ENCODE measurements around the gene ABR.

Gene ABR

DNA sequence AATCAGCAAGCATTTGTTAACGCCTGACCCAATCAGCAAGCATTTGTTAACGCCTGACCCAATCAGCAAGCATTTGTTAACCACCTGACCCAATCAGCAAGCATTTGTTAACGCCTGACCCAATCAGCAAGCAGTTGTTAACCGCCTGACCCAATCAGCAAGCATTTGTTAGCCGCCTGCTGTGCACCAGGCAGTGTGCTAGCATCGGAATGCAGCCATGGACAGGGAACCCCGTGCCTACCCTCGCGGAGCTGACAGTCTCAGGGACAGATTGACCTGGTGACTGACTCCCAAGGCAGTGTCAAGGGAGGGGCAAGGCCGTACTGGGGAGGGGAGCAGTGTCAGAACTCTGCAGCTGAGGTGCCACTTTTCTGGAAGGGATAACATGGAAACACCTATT, 66.9 kb downstream of the ABR start:
- Histone ChIP-seq H3K36me3 (ENCODE audit: control insufficient read depth, insufficient read depth, low read length) (no peaks in the 10 kb centered on the region), H3K4me3 (ENCODE audit: low read depth, low read length) (no peak overlapping the region), H3K4me1 (ENCODE audit: control insufficient read depth, insufficient read depth, low read length) (peaks cover 38% of the 10 kb centered on the region), H3K9me3 (ENCODE audit: control insufficient read depth, insufficient read depth, low read depth, low read length) (no peaks in the 10 kb centered on the region), H3K27ac (ENCODE audit: low read depth, low read length) (no peak overlapping the region), H3K9ac (ENCODE audit: low read length) (no peak overlapping the region), H3K27me3 (ENCODE audit: control insufficient read depth, insufficient read depth, low read length) (peaks cover 10% of the 10 kb centered on the region)

DNA sequence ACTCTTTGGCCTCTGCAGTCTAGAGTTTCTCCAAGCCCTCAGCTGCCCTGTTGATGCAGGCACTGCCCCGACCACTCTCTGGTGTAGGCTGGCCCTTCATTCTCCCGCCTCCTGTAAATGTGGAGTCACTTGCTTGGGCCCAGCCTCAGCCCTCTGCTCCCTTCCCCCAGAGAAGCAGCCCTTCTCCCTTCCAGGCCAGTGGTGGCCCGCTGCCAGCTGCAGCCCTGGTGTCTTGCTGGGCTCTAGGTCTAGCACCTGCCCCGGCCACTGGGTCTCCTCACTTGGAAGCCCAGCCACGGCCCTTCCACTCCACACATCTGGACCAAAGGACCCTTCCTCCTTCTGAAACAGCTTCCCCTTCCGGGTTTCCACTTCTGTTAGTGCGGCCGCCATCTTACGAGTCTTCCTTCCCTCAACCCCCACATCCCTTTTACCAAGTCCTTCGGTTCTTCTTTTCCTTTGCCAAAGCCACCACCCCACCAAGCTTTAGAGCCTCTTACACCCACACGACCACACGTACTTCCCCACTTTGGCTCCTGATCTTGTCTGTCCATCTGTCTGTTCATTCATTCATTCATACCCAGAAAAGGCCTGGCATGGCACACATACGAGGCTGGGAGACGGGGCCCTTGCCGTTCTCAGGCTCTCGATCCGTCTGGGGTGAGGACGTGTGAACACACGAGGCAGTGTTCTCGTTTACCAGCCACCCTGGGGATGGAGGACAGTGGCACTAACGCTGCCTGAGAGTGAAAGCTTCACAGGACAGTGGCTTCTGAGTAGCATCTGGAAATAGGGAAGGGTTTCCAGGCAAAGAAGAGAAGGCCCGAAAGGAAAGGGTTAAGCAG, 68.0 kb downstream of the ABR start:
- H3K4me1 ChIP-seq (ENCODE audit: control insufficient read depth, insufficient read depth, low read length) = peaks cover 41% of the 10 kb centered on the region
- H3K9me3 ChIP-seq (ENCODE audit: control insufficient read depth, insufficient read depth, low read depth, low read length) = no peaks in the 10 kb centered on the region
- no peak overlapping the region for H3K27ac ChIP-seq (ENCODE audit: low read depth, low read length)
- no peaks in the 10 kb centered on the region for H3K36me3 ChIP-seq (ENCODE audit: control insufficient read depth, insufficient read depth, low read length)
- H3K4me3 ChIP-seq (ENCODE audit: low read depth, low read length) = no peak overlapping the region
- H3K27me3 ChIP-seq (ENCODE audit: control insufficient read depth, insufficient read depth, low read length) = peaks cover 14% of the 10 kb centered on the region
- H3K9ac ChIP-seq (ENCODE audit: low read length) = peak overlapping the region; percentile 50

DNA sequence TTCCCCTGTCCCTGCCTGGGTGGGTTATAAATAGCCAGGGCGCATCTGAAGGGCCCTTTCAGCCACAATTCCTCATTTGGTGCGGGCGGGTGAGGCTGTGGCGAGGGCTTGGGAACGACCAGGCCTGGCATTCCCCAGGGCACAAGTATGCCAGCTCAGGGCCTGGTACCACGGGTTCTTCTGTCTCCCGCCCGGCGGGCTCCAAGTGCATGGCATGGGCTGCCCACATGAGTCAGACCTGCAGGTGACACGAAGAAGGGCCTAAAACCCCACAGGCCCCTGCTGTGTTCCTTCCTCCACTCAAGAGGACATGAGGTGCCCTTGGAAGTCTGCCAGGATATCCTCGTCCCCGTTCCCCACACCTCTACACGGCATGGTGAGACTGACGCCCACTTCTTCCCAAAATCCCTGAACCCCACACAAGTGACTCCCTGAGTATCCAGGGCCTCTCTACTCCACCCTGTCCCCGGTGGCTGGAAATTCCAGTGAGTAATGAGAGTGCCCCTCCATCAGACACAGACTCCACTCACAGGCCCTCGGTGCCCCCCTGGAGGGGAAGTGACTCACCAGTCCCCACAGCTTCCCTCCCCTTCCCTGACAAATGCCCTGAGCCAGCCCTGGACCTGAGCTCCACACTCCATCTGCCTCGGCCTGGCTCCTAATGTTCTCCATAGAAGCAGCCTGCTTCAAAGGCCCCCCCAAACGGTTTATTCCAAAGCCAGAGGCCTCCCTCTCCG, 68.8 kb downstream of the ABR start:
- H3K27me3 ChIP-seq (ENCODE audit: control insufficient read depth, insufficient read depth, low read length) = peaks cover 14% of the 10 kb centered on the region
- H3K4me1 ChIP-seq (ENCODE audit: control insufficient read depth, insufficient read depth, low read length) = peaks cover 41% of the 10 kb centered on the region
- H3K36me3 ChIP-seq (ENCODE audit: control insufficient read depth, insufficient read depth, low read length) = no peaks in the 10 kb centered on the region
- peak overlapping the region; percentile 50 for H3K9ac ChIP-seq (ENCODE audit: low read length)
- no peak overlapping the region for H3K27ac ChIP-seq (ENCODE audit: low read depth, low read length)
- no peak overlapping the region for H3K4me3 ChIP-seq (ENCODE audit: low read depth, low read length)
- H3K9me3 ChIP-seq (ENCODE audit: control insufficient read depth, insufficient read depth, low read depth, low read length) = no peaks in the 10 kb centered on the region

DNA sequence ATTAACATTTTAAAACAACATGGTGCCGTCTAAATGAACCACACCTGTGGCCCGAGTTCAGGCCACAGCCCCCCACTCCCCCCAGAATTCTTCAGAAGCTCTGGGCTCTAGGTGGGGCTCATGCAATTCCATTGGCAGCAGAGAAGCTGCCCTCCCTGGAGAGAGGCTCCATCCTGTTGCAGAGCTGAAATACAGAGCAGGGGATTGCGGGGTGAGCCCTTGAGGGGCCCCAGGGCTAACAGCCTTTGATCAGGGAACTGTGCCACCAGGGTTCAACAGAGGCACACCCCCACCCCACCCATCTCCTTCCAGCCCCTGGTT, 69.3 kb downstream of the ABR start:
- peaks cover 14% of the 10 kb centered on the region for H3K27me3 ChIP-seq (ENCODE audit: control insufficient read depth, insufficient read depth, low read length)
- H3K27ac ChIP-seq (ENCODE audit: low read depth, low read length) = no peak overlapping the region
- H3K36me3 ChIP-seq (ENCODE audit: control insufficient read depth, insufficient read depth, low read length) = no peaks in the 10 kb centered on the region
- H3K9ac ChIP-seq (ENCODE audit: low read length) = no peak overlapping the region
- H3K9me3 ChIP-seq (ENCODE audit: control insufficient read depth, insufficient read depth, low read depth, low read length) = no peaks in the 10 kb centered on the region
- peaks cover 41% of the 10 kb centered on the region for H3K4me1 ChIP-seq (ENCODE audit: control insufficient read depth, insufficient read depth, low read length)
- no peak overlapping the region for H3K4me3 ChIP-seq (ENCODE audit: low read depth, low read length)

DNA sequence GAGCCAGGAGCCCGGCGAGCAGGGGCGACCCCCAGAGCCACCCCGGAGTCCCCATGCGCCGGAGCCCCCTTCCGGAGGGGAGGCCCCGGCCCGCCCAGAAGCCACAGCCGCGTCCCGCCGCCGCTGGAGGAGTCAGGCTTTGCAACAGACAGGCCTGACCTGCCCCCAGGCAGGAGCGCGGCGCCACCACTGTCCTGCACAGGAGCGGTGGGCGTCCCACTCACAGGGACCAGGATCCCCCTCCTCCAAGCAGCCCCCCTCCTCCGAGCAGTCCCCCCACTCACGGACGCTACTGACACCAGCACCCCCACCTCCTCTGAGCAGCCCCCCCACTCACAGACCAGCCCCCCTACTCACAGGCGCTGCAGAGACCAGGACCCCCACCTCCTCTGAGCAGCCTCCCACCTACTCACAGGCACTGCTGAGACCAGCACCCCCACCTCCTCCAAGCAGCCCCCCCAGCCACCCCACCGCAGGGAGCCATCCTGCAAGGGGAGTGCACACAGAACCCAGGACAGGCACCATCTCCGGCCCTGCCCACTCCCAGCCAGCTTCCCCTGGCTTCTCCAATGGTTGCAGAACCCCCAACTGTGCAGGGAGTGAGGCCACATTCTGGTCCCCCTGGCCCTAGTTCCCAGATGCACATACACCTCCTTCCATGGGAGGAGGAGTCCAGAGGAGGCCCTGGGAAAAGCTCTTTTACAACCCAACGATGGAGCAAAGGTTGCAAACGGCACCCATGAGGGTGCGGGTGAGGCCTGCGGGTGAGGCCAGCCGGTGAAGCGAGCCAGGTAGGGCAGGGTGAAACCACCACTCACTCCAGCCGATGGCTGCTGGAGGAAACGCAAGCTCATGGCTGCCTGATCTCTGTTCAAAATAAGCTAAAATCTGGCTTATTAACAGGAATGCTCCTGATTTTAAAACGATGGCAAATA, 69.9 kb downstream of the ABR start:
- H3K36me3 ChIP-seq (ENCODE audit: control insufficient read depth, insufficient read depth, low read length) = no peaks in the 10 kb centered on the region
- H3K9me3 ChIP-seq (ENCODE audit: control insufficient read depth, insufficient read depth, low read depth, low read length) = no peaks in the 10 kb centered on the region
- peaks cover 37% of the 10 kb centered on the region for H3K4me1 ChIP-seq (ENCODE audit: control insufficient read depth, insufficient read depth, low read length)
- H3K27me3 ChIP-seq (ENCODE audit: control insufficient read depth, insufficient read depth, low read length) = peaks cover 14% of the 10 kb centered on the region
- peak overlapping the region; percentile 43 for H3K9ac ChIP-seq (ENCODE audit: low read length)
- H3K27ac ChIP-seq (ENCODE audit: low read depth, low read length) = no peak overlapping the region
- H3K4me3 ChIP-seq (ENCODE audit: low read depth, low read length) = peak overlapping the region; percentile 81

DNA sequence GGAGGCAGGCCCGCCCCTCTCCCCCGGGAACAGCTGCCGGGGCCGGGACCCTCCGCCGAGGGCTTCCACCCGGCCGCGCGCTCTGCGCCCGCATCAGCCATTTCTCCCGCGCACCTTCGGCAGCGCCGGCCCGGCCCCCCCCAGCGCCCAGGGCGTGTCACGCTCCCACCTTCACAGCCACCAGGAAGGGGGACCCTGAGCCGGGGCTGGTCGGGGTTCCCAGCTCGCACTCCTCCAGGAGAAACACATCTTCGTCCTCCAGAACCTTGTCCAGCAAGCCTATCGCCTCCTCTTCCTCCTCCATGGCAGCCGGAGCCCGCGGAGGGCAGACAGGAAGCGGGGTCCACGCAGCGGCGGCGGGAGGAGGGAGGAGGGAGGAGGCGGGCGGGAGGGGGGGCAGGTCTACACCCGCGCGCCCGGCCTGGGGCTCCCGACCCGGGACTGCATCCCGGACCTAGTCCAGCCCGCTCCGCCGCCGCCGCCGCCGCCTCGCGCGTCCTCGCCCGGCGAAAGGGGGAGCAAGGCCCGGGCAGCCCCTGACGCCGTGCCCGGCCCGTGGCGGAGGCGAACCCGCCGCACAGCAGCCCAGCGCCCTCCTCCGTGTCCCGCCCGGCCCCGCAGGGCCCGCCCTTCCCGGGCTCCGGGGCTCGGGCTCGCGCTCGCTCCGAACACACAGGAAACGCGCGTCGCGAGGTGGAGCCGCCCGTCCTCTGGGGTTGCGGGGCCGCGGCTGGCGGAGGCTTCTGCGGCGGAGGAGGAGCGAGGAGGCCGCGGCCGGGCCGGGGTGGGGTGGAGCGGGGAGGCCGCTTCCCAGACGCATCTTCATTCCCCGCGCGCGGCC, 70.8 kb downstream of the ABR start:
- Histone ChIP-seq H3K36me3 (ENCODE audit: control insufficient read depth, insufficient read depth, low read length) (no peaks in the 10 kb centered on the region), H3K27ac (ENCODE audit: low read depth, low read length) (no peak overlapping the region), H3K4me1 (ENCODE audit: control insufficient read depth, insufficient read depth, low read length) (peaks cover 34% of the 10 kb centered on the region), H3K9ac (ENCODE audit: low read length) (peak overlapping the region; percentile 63), H3K27me3 (ENCODE audit: control insufficient read depth, insufficient read depth, low read length) (peaks cover 14% of the 10 kb centered on the region), H3K4me3 (ENCODE audit: low read depth, low read length) (peak overlapping the region; percentile 81), H3K9me3 (ENCODE audit: control insufficient read depth, insufficient read depth, low read depth, low read length) (no peaks in the 10 kb centered on the region)

DNA sequence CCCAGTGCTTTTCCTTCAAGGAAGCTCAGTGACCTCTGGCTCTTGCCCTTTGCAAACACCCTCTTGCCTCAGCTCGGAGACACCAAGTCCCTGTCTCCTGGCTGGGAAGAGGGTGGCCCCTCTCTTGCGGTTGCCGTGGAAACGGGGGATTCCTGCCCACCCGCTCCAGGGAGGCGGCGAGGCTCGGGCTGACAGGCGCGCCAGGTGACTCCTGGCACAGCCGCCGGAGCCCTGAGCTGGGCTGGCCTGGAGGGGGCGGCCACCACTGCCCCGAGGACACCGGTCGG, 71.4 kb downstream of the ABR start:
- H3K4me1 ChIP-seq (ENCODE audit: control insufficient read depth, insufficient read depth, low read length) = peaks cover 34% of the 10 kb centered on the region
- peak overlapping the region; percentile 81 for H3K4me3 ChIP-seq (ENCODE audit: low read depth, low read length)
- H3K27me3 ChIP-seq (ENCODE audit: control insufficient read depth, insufficient read depth, low read length) = peaks cover 14% of the 10 kb centered on the region
- no peaks in the 10 kb centered on the region for H3K9me3 ChIP-seq (ENCODE audit: control insufficient read depth, insufficient read depth, low read depth, low read length)
- H3K27ac ChIP-seq (ENCODE audit: low read depth, low read length) = no peak overlapping the region
- peak overlapping the region; percentile 63 for H3K9ac ChIP-seq (ENCODE audit: low read length)
- H3K36me3 ChIP-seq (ENCODE audit: control insufficient read depth, insufficient read depth, low read length) = no peaks in the 10 kb centered on the region

DNA sequence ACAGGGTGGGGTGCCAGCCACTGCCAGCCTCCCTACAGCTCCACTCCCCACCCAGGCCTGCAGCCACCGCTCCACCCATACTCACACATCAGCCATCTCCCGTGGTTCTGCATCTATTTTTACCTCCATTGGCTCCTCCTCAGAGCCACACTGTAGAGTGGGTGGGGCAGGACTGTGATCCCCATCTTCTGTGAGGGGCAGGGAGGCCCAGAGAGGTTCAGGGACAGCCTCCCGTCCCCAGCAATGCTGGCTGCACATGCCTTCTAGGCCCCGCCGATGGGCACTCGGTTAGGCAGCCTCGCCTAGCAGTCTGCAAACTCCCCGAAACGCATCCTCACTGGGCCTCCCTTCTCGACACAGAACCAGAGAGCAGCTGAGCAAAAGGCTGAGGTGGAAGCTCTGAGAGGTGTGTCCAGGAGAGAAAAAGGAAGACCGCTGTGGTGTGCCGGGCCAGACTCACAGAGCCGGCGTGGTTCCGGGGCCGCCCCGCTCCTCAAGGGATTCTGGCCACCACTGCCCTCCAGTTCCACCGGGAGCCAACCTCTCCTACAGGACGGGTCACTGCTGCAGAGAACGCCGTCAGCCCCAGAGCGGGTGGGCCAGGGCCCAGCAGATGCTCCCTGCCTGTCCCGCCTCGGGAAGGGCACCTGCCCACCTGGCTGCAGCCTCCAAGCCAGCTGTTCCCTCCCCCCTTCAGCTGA, 71.9 kb downstream of the ABR start:
- Histone ChIP-seq H3K4me3 (ENCODE audit: low read depth, low read length) (peak overlapping the region; percentile 81), H3K27ac (ENCODE audit: low read depth, low read length) (no peak overlapping the region), H3K9me3 (ENCODE audit: control insufficient read depth, insufficient read depth, low read depth, low read length) (no peaks in the 10 kb centered on the region), H3K4me1 (ENCODE audit: control insufficient read depth, insufficient read depth, low read length) (peaks cover 34% of the 10 kb centered on the region), H3K36me3 (ENCODE audit: control insufficient read depth, insufficient read depth, low read length) (no peaks in the 10 kb centered on the region), H3K9ac (ENCODE audit: low read length) (no peak overlapping the region), H3K27me3 (ENCODE audit: control insufficient read depth, insufficient read depth, low read length) (peaks cover 14% of the 10 kb centered on the region)

DNA sequence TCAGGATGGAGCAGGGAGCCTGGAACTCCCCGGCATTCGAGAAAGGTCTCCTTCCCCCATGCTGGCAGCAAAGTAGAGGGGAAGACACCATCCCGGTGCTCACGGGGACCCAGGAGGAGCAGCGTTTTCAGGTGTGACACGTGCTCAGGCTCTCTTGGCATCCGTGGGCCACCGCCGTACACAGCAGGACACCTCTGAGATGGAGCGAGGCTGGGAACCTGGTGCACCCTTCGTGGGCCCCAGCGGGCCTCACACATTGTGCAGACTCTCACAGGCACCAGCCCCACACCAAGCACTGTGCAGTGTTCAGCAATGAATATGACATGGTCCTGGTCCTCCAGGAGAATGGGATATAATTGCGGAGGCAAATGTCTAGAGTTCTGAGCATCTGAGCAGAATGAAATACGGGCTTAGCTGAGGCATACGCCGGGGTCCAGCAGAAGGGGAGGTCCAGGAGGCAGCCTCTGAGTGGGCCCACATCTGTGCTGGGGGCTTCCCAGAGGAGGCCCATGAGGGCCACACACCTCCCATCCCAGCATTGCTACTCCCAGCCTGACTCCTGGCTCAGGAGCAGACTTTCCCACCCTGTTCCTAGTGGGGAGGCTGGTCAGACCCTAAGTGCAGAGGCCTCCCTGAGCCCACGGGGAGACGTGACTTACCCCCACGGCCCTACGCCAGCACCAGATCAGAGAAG, 72.6 kb downstream of the ABR start:
- peaks cover 14% of the 10 kb centered on the region for H3K27me3 ChIP-seq (ENCODE audit: control insufficient read depth, insufficient read depth, low read length)
- no peak overlapping the region for H3K9ac ChIP-seq (ENCODE audit: low read length)
- no peaks in the 10 kb centered on the region for H3K36me3 ChIP-seq (ENCODE audit: control insufficient read depth, insufficient read depth, low read length)
- no peaks in the 10 kb centered on the region for H3K9me3 ChIP-seq (ENCODE audit: control insufficient read depth, insufficient read depth, low read depth, low read length)
- H3K4me1 ChIP-seq (ENCODE audit: control insufficient read depth, insufficient read depth, low read length) = peaks cover 33% of the 10 kb centered on the region
- H3K4me3 ChIP-seq (ENCODE audit: low read depth, low read length) = no peak overlapping the region
- no peak overlapping the region for H3K27ac ChIP-seq (ENCODE audit: low read depth, low read length)
